T47D (cell line): ENCODE measurements around the gene RNF112.
A peak's percentile ranks its signal among the peaks of the same experiment; 100 is the strongest.

Experiments
- DNase-seq, 2 experiments: peaks; one replicate each; pipeline versions ENCODE4 v3.0.0 to v3.0.0-alpha.2; 2011 to 2012; ENCODE audit warnings: low read depth in 1 of 2, low spot score in 1 of 2
- JUND ChIP-seq: IDR thresholded peaks from 2 replicates; pipeline ENCODE4 v1.6.1; 2012; ENCODE audit warnings: low read depth
- in situ Hi-C: cut with HindIII; loops from 2 replicates; pipeline ENCODE4 v1.10.0; 2016; ENCODE audit warnings: low sequenced_read_pairs, low pct_unique_long_range_greater_than_20kb

The RNF112 gene

GRCh38 chr17:19410875-19411620, at the start of gene RNF112:
RNF112 (plus strand) TSS chr17:19411232; CDS start chr17:19411409, 177 bp downstream.
- in situ Hi-C loops = no loop called here
- TF ChIP-seq JUND = no peak
- no peak for DNase-seq

GRCh38 chr17:19361326-19361725, 49.7 kb upstream of the RNF112 start:
- in situ Hi-C loops = loop anchor here (10.0 kb wide), 1 partner anchor 103 kb away; no protein-coding TSS in a partner anchor
- TF ChIP-seq JUND = no peak
- no peak for DNase-seq

GRCh38 chr17:19361944-19362276, 49.1 kb upstream of the RNF112 start:
- in situ Hi-C loops = loop anchor here (10.0 kb wide), 1 partner anchor 103 kb away; no protein-coding TSS in a partner anchor
- DNase-seq = no peak
- TF ChIP-seq JUND = no peak

- in situ Hi-C loops = loop anchor here (10.0 kb wide), 1 partner anchor 102 kb away; no protein-coding TSS in a partner anchor
- peak; percentile 97 to 98 for DNase-seq
- TF ChIP-seq JUND = no peak
Observed at GRCh38 chr17:19362277-19363113, 48.5 kb upstream of the RNF112 start, which contains the start of gene B9D1. B9D1 (minus strand) TSS chr17:19362723; CDS start chr17:19362569, 154 bp downstream.

GRCh38 chr17:19363114-19363438, 48.0 kb upstream of the RNF112 start:
- no peak for DNase-seq
- no peak for TF ChIP-seq JUND
- in situ Hi-C loops = loop anchor here (10.0 kb wide), 1 partner anchor 102 kb away; no protein-coding TSS in a partner anchor

- DNase-seq = no peak
- TF ChIP-seq JUND = no peak
- in situ Hi-C loops = loop anchor here (10.0 kb wide), 1 partner anchor 101 kb away; no protein-coding TSS in a partner anchor
Observed at GRCh38 chr17:19363460-19364035, 47.5 kb upstream of the RNF112 start.

- no peak for DNase-seq
- in situ Hi-C loops = loop anchor here (10.0 kb wide), 1 partner anchor 100 kb away; no protein-coding TSS in a partner anchor
- TF ChIP-seq JUND = no peak
Observed at GRCh38 chr17:19364699-19365498, 46.1 kb upstream of the RNF112 start.

- in situ Hi-C loops = loop anchor here (10.0 kb wide), 1 partner anchor 99 kb away; no protein-coding TSS in a partner anchor
- no peak for DNase-seq
- no peak for TF ChIP-seq JUND
Observed at GRCh38 chr17:19365499-19365817, 45.6 kb upstream of the RNF112 start.

- no peak for TF ChIP-seq JUND
- in situ Hi-C loops = loop anchor here (10.0 kb wide), 1 partner anchor 99 kb away; no protein-coding TSS in a partner anchor
- DNase-seq = no peak
Observed at GRCh38 chr17:19365833-19366636, 45.0 kb upstream of the RNF112 start.

- no peak for TF ChIP-seq JUND
- in situ Hi-C loops = loop anchor here (10.0 kb wide), 1 partner anchor 98 kb away; no protein-coding TSS in a partner anchor
- DNase-seq = no peak
Observed at GRCh38 chr17:19366637-19366972, 44.4 kb upstream of the RNF112 start.

GRCh38 chr17:19368229-19368628, 42.8 kb upstream of the RNF112 start:
- no peak for DNase-seq
- in situ Hi-C loops = loop anchor here (10.0 kb wide), 1 partner anchor 97 kb away; no protein-coding TSS in a partner anchor
- TF ChIP-seq JUND = no peak
